Activated CD8-positive, alpha-beta memory T cell treated with anti-CD3 and anti-CD28 coated beads for 4 hours (primary cell): Measurements from ENCODE around the gene AKAP4.

Source experiments
- DNase-seq, 2 donors: peaks; one replicate each; pipeline ENCODE4 v3.0.0-alpha.2; 2020; ENCODE audit warnings: low read depth in 2 of 2

The AKAP4 gene, protein sequence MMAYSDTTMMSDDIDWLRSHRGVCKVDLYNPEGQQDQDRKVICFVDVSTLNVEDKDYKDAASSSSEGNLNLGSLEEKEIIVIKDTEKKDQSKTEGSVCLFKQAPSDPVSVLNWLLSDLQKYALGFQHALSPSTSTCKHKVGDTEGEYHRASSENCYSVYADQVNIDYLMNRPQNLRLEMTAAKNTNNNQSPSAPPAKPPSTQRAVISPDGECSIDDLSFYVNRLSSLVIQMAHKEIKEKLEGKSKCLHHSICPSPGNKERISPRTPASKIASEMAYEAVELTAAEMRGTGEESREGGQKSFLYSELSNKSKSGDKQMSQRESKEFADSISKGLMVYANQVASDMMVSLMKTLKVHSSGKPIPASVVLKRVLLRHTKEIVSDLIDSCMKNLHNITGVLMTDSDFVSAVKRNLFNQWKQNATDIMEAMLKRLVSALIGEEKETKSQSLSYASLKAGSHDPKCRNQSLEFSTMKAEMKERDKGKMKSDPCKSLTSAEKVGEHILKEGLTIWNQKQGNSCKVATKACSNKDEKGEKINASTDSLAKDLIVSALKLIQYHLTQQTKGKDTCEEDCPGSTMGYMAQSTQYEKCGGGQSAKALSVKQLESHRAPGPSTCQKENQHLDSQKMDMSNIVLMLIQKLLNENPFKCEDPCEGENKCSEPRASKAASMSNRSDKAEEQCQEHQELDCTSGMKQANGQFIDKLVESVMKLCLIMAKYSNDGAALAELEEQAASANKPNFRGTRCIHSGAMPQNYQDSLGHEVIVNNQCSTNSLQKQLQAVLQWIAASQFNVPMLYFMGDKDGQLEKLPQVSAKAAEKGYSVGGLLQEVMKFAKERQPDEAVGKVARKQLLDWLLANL

DNA sequence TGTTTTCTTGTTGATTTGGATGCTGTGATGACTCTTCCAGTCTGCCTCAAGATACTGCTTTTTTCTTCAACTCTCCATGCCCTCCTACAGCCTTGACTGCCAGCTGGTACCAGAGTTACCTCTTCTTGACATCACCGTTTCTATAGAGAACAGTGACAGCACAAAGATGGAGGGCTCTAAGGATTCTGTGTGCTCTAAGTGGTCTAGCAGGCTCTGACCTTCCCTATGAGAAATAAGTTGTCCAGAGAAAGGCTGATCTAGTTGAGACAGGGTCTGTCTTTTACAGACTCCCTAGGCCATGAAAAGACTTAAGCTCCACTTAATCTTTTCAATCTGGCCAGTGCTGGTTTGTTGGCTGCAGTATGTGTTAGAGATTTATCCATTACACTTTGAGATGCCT, at the start of gene AKAP4:
TSS of gene AKAP4 (minus strand) at position 101 of the 400 bp plus-strand sequence. CDS start 118 bp downstream, outside the sequence.
- DNase-seq, result no peak

- DNase-seq, result no peak
Observed at GRCh38 chrX:50211510-50211909, 10.7 kb upstream of the AKAP4 start.

DNA sequence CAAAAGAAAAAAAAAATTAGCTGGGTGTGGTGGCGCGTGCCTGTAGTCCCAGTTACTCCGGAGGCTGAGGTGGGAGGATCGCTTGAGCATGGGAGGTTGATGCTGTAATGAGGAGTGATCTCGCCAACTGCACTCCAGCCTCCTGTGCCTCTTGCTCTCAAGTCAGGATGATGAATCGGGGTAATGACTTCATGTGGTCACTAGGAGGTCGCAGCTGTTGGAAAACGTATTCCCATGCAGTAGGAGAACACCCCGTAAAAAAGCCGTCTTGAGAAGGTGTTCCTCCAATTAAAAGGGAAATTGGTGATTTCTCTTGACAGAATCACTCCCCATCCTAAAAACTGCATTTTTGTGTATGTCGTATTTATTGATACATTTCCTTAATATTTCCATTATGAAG, 5.9 kb upstream of the AKAP4 start:
- DNase-seq, result no peak

DNA sequence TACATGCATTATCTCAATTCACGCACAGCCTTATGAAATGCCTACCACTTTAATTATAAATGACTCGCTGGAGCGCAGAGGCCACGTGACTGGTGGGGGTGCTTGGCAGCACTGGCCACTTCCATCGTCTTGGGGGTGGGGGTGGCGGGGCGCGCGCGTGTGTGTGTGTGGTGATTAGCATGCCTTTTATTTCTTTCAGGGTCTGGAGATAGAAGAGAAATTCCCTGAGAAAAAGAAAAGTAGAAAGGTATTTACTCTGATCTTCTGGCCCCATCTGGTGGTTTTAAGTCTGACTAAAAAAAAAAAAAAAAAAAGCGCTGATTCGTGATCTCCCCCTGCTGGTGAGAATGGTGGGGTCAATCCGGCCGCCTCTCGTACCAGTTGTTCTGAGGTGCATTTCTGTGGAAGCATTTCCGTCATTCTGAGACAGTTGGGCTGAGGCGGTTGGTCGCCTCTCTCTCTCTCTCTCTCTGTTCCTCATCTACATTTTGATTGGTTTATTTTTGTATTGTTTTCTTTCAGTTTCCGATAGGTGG, 3.6 kb upstream of the AKAP4 start, which contains the start of gene CCNB3:
TSS of gene CCNB3 (plus strand) at position 402 of the 536 bp plus-strand sequence. CDS start 80,399 bp downstream, outside the sequence.
- peak; percentile 26 to 47 for DNase-seq

GRCh38 chrX:50202539-50202938, 1.7 kb upstream of the AKAP4 start:
- DNase-seq, result no peak

DNA sequence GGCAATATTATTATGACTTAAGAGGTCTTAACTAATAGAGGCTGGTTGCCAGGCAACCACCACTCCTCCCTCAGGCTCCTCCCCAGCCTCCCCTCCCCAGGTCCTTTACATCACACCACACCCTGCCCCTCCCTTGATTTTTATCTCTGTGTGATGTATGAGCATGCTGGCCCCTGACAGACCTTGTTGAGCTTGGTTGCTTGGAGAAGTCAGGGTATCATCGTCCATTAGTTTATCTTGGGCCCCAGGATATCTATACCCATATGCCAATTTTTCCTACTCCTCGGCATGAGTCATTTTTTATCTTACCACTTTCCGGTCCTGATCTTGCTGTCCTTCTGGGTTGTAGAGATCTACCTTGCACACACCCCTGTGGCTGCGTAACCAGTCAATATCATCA, 2.5 kb downstream of the AKAP4 start:
- no peak for DNase-seq

GRCh38 chrX:50188859-50189600, 11.8 kb downstream of the AKAP4 start:
- no peak for DNase-seq

GRCh38 chrX:50183891-50184290, 16.9 kb downstream of the AKAP4 start:
- no peak for DNase-seq

- no peak for DNase-seq
Observed at GRCh38 chrX:50180073-50180940, 20.5 kb downstream of the AKAP4 start.

DNA sequence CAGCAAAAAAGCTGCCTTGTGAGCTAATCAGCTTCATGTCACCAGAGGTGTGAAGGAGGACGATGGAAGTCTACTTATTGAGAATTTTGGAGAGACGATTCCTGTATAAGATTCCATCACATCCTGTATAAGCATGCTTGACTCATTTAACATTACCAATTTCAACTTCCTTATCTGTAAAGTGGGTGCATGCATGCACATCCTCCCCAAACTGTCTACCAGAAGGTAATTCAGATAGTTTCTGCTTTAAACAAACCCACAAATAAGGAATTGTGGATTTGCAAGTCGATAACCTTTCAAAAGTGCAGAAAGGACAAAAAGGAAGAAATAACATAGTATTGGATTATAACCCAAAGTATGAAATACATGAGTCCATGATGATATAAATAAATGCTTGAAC, 31.1 kb downstream of the AKAP4 start:
- no peak for DNase-seq

- no peak for DNase-seq
Observed at GRCh38 chrX:50168241-50168687, 32.5 kb downstream of the AKAP4 start.

- no peak for DNase-seq
Observed at GRCh38 chrX:50167366-50167765, 33.4 kb downstream of the AKAP4 start.

DNA sequence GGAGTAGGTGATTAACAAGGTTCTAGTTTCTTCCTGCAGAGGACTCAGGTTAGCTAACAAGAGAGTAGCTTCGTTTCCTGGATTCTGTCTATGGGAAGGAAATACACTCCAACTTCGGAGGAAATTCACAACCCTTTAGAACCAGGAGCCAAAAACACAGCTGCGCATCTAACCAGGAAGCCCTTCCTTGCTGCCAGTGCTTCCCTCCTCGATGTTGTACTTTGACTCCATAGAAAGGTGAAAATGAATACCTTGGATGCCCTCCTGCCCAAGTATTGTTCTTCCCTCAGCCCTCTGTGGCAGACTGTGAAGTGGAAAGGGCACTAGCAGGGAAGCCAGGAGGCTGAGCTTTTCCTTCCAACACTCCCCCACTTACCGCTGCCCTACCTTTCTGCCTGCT, 35.1 kb downstream of the AKAP4 start:
- DNase-seq, result no peak

DNA sequence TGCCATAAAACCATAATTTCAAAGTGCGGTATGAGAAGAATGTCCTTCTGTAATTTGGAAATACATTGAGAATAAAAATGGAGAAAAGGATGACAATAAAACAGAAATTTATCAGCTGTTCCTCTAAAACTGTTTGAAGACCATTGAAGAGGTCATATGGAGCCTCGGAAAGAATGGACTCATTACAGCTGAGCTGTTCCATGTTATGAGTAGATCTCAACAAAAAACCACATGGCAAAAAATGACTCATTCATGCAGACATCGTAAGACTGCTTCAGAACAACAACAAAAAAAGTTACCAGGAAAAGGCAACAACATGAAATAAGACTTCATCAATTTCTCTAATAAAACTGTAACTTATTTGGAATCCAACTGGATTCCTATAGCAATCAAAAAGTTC, 39.7 kb downstream of the AKAP4 start:
- DNase-seq, result no peak

- DNase-seq, result no peak
Observed at GRCh38 chrX:50158593-50158992, 42.2 kb downstream of the AKAP4 start.

DNA sequence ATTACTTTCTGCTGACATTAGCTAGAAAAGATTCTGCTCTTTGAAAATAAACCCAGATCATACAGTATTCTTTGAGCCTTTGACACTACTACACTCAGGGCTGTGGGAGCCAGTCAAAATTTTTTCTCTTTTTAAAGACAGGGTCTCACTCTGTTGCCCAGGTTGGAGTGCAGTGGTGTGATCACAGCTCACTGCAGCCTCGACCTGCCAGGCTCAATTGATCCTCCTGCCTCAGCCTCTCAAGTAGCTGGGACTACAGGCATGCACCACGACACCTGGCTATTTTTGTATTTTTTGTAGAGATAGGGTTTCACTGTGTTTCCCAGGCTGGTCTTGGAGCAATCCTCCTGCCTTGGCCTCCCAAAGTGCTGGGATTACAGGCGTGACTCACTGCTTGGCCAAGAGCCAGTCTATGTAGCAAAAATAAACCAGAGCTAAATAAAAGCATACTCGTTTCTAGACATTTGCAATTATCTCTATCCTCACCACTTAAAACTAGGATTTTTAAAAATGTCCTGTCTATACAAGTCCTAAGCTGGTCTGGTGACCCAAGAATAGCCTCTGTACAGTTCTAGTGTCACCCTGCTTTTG, 43.2 kb downstream of the AKAP4 start:
- DNase-seq, result no peak

GRCh38 chrX:50154429-50154828, 46.4 kb downstream of the AKAP4 start:
- DNase-seq, result no peak

DNA sequence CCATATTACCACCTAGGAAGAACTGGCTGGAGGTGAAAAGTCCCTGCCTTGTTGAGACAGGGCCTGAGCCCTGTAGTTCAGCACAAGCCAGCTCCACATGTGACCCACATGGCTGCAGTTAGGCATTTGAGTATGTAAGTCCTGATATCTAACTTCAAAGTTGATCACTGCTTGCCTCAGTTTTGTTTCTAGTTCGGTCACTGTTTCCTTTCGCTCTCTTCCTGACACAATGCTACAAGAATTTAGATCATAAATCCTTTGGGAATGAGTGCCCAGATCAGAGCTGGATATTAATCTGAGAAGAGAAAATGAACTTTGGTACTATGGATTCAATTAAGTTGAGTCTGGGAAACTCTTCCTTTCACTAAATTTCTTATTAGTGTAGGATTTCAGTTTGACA, 48.4 kb downstream of the AKAP4 start:
- no peak for DNase-seq

DNA sequence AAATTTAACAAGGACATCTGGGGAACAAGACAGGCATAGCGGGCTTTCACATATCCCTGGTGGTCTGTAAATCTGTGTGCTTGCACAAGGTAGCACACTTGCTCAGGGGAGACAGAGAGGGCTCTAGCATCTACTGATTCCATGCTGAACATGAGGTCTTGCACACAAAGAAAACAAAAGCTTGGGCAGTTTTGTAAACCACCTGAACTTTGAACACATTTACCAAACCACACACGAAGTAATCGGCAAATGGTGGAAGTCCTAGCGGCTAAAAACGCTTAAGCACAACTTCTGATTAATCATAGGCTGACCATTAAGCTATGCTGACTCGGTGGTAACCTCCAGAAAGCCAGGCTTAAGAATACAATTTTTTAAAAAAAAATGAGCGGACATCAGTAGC, 52.8 kb downstream of the AKAP4 start:
- DNase-seq, result no peak
